Neural cell (in vitro differentiated cells): ENCODE data around the gene OR56A4. TPM values are rescaled to one million over a fixed set of nuclear protein-coding genes. Genes with fewer than 3 reads are reported as not detected.

ENCODE experiments used
- H2AFZ ChIP-seq: fragments of 200-600, 300-800 bp; sonication (generic), shearing (Covaris generic); 2 replicates; pipeline ENCODE4 v1.6.0; 2014; ENCODE audit warnings: low read depth, mild to moderate bottlenecking, antibody characterized with exemption, low read length, moderate library complexity
- H3F3A ChIP-seq: fragments of 200-600 bp; shearing (Covaris generic); 2 replicates; pipeline ENCODE4 v1.6.1; 2016; ENCODE audit warnings: mild to moderate bottlenecking, moderate library complexity, mixed read lengths, antibody characterized with exemption, low read length; ENCODE audit not compliant: insufficient read depth, poor library complexity, severe bottlenecking
- H3K27ac ChIP-seq: fragments of 200-600, 300-800 bp; sonication (generic), shearing (Covaris generic); 2 replicates; pipeline ENCODE4 v1.5.1; 2014; ENCODE audit warnings: mild to moderate bottlenecking, low read length, moderate library complexity
- H3K27me3 ChIP-seq: fragments of 300-800, 200-600 bp; sonication (generic), shearing (Covaris generic); 2 replicates; pipeline ENCODE4 v1.6.0; 2014; ENCODE audit warnings: mild to moderate bottlenecking, low read depth, low read length, moderate library complexity; ENCODE audit not compliant: insufficient read depth
- H3K36me3 ChIP-seq: fragments of 300-800, 200-600 bp; sonication (generic), shearing (Covaris generic); 2 replicates; pipeline ENCODE4 v1.5.1; 2014; ENCODE audit warnings: mild to moderate bottlenecking, antibody characterized with exemption, low read length, moderate library complexity; ENCODE audit not compliant: insufficient read depth
- H3K4me2 ChIP-seq: fragments of 300-800, 200-600 bp; sonication (generic), shearing (Covaris generic); 2 replicates; pipeline ENCODE4 v1.6.0; 2014; ENCODE audit warnings: mild to moderate bottlenecking, low read length
- H3K4me3 ChIP-seq: fragments of 300-800, 200-600 bp; sonication (generic), shearing (Covaris generic); 2 replicates; pipeline ENCODE4 v1.5.1; 2014; ENCODE audit warnings: mild to moderate bottlenecking, low read length, moderate library complexity
- H3K79me2 ChIP-seq: fragments of 200-600 bp; shearing (Covaris generic); replicated peaks from 2 replicates; pipeline ENCODE4 v1.6.0; 2014; ENCODE audit warnings: mild to moderate bottlenecking, low read length, moderate library complexity; ENCODE audit not compliant: insufficient read depth
- H3K9ac ChIP-seq: fragments of 300-800, 200-600 bp; sonication (generic), shearing (Covaris generic); 2 replicates; pipeline ENCODE4 v1.6.1; 2016; ENCODE audit warnings: mild to moderate bottlenecking, low read length, mixed read lengths
- H3K9me2 ChIP-seq: fragments of 200-600 bp; shearing (Covaris generic); 2 replicates; pipeline ENCODE4 v1.6.1; 2016; ENCODE audit warnings: mild to moderate bottlenecking, low read length, mixed read lengths; ENCODE audit not compliant: insufficient read depth
- H3K9me3 ChIP-seq: fragments of 200-600, 300-800 bp; sonication (generic), shearing (Covaris generic); 2 replicates; pipeline ENCODE4 v1.6.1; 2016; ENCODE audit warnings: mild to moderate bottlenecking, mixed run types, low read length, moderate library complexity, mixed read lengths
- H4K20me1 ChIP-seq: fragments of 200-600 bp; shearing (Covaris generic); 2 replicates; pipeline ENCODE4 v1.6.1; 2016; ENCODE audit warnings: mild to moderate bottlenecking, mixed run types; ENCODE audit not compliant: insufficient read depth
- CTCF ChIP-seq: fragments of 450-650 bp; IDR thresholded peaks from 2 replicates; pipeline ENCODE4 v1.5.1; 2014; ENCODE audit warnings: antibody characterized with exemption, mild to moderate bottlenecking, moderate library complexity; ENCODE audit not compliant: poor library complexity, severe bottlenecking
- EP300 ChIP-seq: fragments of 450-650 bp; conservative IDR thresholded peaks from 2 replicates; pipeline ENCODE4 v1.6.1; 2014; ENCODE audit warnings: antibody characterized with exemption, mild to moderate bottlenecking, moderate library complexity; ENCODE audit not compliant: poor library complexity, severe bottlenecking
- EZH2 ChIP-seq: fragments of 200-600, 300-800 bp; shearing (Covaris generic), sonication (generic); IDR thresholded peaks from 2 replicates; pipeline ENCODE4 v1.6.1; 2014; ENCODE audit warnings: antibody characterized with exemption, low read length, borderline replicate concordance, mild to moderate bottlenecking; ENCODE audit not compliant: insufficient read depth, poor library complexity, severe bottlenecking
- MXI1 ChIP-seq: fragments of 450-650 bp; conservative IDR thresholded peaks from 2 replicates; pipeline ENCODE4 v1.6.1; 2014; ENCODE audit warnings: antibody characterized with exemption, mild to moderate bottlenecking; ENCODE audit not compliant: poor library complexity, severe bottlenecking
- POLR2AphosphoS5 ChIP-seq: IDR thresholded peaks from 2 replicates; pipeline ENCODE4 v1.6.1; 2012
- RAD21 ChIP-seq: fragments of 450-650 bp; conservative IDR thresholded peaks from 2 replicates; pipeline ENCODE4 v1.6.1; 2014; ENCODE audit warnings: antibody characterized with exemption, mild to moderate bottlenecking, moderate library complexity
- REST ChIP-seq: IDR thresholded peaks from 2 replicates; pipeline ENCODE4 v1.6.1; 2012; ENCODE audit warnings: borderline replicate concordance
- SMC3 ChIP-seq: fragments of 450-650 bp; conservative IDR thresholded peaks from 2 replicates; pipeline ENCODE4 v1.6.1; 2014; ENCODE audit warnings: antibody characterized with exemption, mild to moderate bottlenecking, moderate library complexity; ENCODE audit not compliant: poor library complexity
- TAF1 ChIP-seq: IDR thresholded peaks from 2 replicates; pipeline ENCODE4 v1.6.1; 2012; ENCODE audit warnings: low read depth
- polyA plus RNA-seq: library from polyadenylated mRNA; depleted of rRNA; stranded (reverse); fragments of >200 nt; gene quantifications from 2 replicates; pipeline ENCODE4 v1.2.3, GENCODE V29; 2014

The OR56A4 gene
- polyA plus RNA-seq, 1 donor from 2014 or later = not detected

- Histone ChIP-seq H3K9ac (no peak overlapping the region), H3K4me3 (no peak overlapping the region), H3K4me2 (no peak overlapping the region), H3K79me2 (no peaks in the 10 kb centered on the region), H3K27ac (no peak overlapping the region), H3F3A (no peaks in the 10 kb centered on the region), H2AFZ (no peak overlapping the region), H3K36me3 (no peaks in the 10 kb centered on the region), H3K9me3 (no peaks in the 10 kb centered on the region), H3K9me2 (no peaks in the 10 kb centered on the region), H3K27me3 (no peaks in the 10 kb centered on the region), H4K20me1 (no peaks in the 10 kb centered on the region)
- no peak for TF ChIP-seq MXI1
- TF ChIP-seq SMC3 = no peak
- TF ChIP-seq CTCF = no peak
- no peak for TF ChIP-seq RAD21
- TF ChIP-seq POLR2AphosphoS5 = no peak
- no peak for TF ChIP-seq EP300
- TF ChIP-seq EZH2 = no peak
- TF ChIP-seq REST = no peak
- no peak for TF ChIP-seq TAF1
Measured at GRCh38 chr11:5992150-5992549, 14.6 kb downstream of the OR56A4 start.

- H3K4me3 ChIP-seq = no peak overlapping the region
- no peak overlapping the region for H2AFZ ChIP-seq
- H3K9me2 ChIP-seq = no peaks in the 10 kb centered on the region
- H4K20me1 ChIP-seq = no peaks in the 10 kb centered on the region
- no peak overlapping the region for H3K9ac ChIP-seq
- H3K27ac ChIP-seq = no peak overlapping the region
- TF ChIP-seq MXI1 = no peak
- H3K36me3 ChIP-seq = no peaks in the 10 kb centered on the region
- H3K9me3 ChIP-seq = no peaks in the 10 kb centered on the region
- no peaks in the 10 kb centered on the region for H3K27me3 ChIP-seq
- no peak overlapping the region for H3K4me2 ChIP-seq
- H3K79me2 ChIP-seq = no peaks in the 10 kb centered on the region
- no peaks in the 10 kb centered on the region for H3F3A ChIP-seq
Measured at GRCh38 chr11:5989203-5989602, 17.5 kb downstream of the OR56A4 start.

- TF ChIP-seq SMC3 (no peak), EP300 (no peak), POLR2AphosphoS5 (no peak), TAF1 (no peak), REST (no peak), MXI1 (no peak), RAD21 (no peak), CTCF (no peak), EZH2 (no peak)
- H3F3A ChIP-seq = no peaks in the 10 kb centered on the region
- H3K36me3 ChIP-seq = no peaks in the 10 kb centered on the region
- H3K9me3 ChIP-seq = no peaks in the 10 kb centered on the region
- H3K9me2 ChIP-seq = no peaks in the 10 kb centered on the region
- H2AFZ ChIP-seq = no peak within 1 kb of the TSS
- H3K27me3 ChIP-seq = no peaks in the 10 kb centered on the region
- no peaks in the 10 kb centered on the region for H3K79me2 ChIP-seq
- H3K4me3 ChIP-seq = no peak within 1 kb of the TSS
- no peaks in the 10 kb centered on the region for H4K20me1 ChIP-seq
- no peak within 1 kb of the TSS for H3K27ac ChIP-seq
- no peak within 1 kb of the TSS for H3K4me2 ChIP-seq
- H3K9ac ChIP-seq = no peak within 1 kb of the TSS
Measured at GRCh38 chr11:5986885-5987284, 19.9 kb downstream of the OR56A4 start, which contains the start of gene OR52L1. TSS of gene OR52L1 (minus strand) at chr11:5986985. CDS start at chr11:5986930, 55 bp downstream.
